Right ventricle myocardium inferior (tissue), 1 donor: Measurements from ENCODE around the gene PPM1G. TPM values are rescaled to one million over a fixed set of nuclear protein-coding genes. Genes with fewer than 3 reads are reported as not detected.
"Not testable (repeated sequence)": the region's sequence is repeated elsewhere in the genome, so short reads cannot be mapped to it uniquely, and the experiment has no call there.

ENCODE experiments used
- ATAC-seq: fragments of 200-7000 bp; cut with Tn5 transposase; one replicate; pipeline ENCODE4 v1.9.1; 2020; ENCODE audit warnings: mild to moderate bottlenecking, moderate library complexity
- DNase-seq: peaks from one replicate; pipeline ENCODE4 v3.0.0; 2021; ENCODE audit errors: missing footprints
- intact Hi-C: fragments of 100-400 bp; cut with DNase I; formaldehyde crosslinking; loops from one replicate; pipeline ENCODE4 v1.11.0; 2022
- long read RNA-seq: library from polyadenylated mRNA; unstranded; transcript quantifications from one replicate; pipeline ENCODE4 v2.0.0, GENCODE V29; 2021
- total RNA-seq: library from RNA; stranded (reverse); fragmentation: NEBNext Ultra II Directional; extraction: Animal tissue kit (Norgen Biotek cat#: 25700); gene quantifications from one replicate; pipeline ENCODE4 v1.2.1, GENCODE V29; 2021
- donor health status: DM: no; HTN: yes; CAD: no; lungs with severe emphysema.

PPM1G gene, protein sequence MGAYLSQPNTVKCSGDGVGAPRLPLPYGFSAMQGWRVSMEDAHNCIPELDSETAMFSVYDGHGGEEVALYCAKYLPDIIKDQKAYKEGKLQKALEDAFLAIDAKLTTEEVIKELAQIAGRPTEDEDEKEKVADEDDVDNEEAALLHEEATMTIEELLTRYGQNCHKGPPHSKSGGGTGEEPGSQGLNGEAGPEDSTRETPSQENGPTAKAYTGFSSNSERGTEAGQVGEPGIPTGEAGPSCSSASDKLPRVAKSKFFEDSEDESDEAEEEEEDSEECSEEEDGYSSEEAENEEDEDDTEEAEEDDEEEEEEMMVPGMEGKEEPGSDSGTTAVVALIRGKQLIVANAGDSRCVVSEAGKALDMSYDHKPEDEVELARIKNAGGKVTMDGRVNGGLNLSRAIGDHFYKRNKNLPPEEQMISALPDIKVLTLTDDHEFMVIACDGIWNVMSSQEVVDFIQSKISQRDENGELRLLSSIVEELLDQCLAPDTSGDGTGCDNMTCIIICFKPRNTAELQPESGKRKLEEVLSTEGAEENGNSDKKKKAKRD
- total RNA-seq = 35.6 TPM
- long read RNA-seq, transcript PPM1G-201 (10 exons, 2,311 nt) = major isoform, 83 of 90 reads
- long read RNA-seq, partial matches to known transcripts = 3 of 90 reads
- long read RNA-seq, other reads (novel, unspliced or antisense) = 4 of 90 reads

DNA sequence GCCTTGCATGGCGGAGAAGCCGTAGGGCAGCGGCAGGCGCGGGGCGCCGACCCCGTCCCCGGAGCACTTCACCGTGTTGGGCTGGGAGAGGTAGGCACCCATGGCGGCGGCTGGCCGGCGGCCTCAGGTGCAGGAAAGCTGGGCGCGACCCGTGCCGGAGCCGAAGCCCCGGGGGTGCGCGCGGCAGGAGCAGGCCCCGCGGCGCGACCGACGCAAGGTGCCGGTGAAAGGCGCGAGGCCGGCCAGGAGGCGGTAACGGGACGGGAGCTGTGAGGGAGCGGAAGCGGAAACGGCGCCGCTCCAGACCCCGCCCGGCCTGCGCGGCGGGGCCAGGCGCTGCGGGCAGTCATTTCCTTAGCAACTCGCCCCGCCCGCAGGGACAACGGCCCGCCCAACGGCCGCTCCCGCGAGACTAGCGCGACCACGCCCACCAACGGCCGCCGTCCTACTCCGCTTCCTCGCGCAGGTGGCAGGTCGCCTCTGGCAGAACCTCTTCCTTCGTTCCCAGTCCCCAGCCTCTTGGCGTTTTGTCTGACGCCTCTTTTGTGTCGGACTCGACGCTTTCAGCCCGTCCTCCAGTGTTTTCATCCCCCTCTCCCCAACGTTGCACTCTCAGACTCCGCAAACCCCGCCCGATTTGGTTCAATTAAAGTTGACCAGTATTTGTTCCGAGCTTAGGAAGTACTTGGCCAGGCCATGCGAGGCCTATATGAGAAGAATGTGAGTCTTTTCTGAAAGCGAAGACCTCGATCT lies at the start of gene PPM1G:
Gene PPM1G, minus strand, starts transcription at position 271 of the 753 bp plus-strand sequence. Its CDS starts 169 bp downstream, at position 102.
- ATAC-seq = peak; percentile 100
- peak; percentile 97 for DNase-seq
- intact Hi-C loops = loop anchor here (2.0 to 5.0 kb wide), 5 partner anchors 19 to 78 kb away; partner anchors contain the start of genes EIF2B4, IFT172, NRBP1 and SNX17

DNA sequence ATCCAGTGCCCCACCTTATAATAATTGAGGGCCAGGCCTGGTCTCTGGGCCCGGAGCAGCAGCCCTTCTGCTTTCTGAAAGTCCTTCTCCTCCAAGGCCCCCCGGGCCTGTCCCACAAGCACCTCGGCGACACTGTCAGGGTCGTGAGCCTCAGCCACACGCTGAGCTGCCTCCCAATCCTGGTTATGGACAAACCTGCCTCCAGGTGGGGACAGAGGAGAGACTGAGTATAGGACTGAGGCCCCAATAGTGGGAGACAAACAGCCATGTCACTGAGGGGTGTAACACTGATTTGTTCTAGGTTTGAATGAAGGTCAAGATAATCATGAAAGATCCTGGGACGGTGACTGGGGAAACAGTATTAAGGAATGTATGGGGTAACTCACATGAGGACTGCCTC lies 44.6 kb upstream of the PPM1G start:
- DNase-seq (no peak), ATAC-seq (peak; percentile 13)
- intact Hi-C loops = no loop called here

DNA sequence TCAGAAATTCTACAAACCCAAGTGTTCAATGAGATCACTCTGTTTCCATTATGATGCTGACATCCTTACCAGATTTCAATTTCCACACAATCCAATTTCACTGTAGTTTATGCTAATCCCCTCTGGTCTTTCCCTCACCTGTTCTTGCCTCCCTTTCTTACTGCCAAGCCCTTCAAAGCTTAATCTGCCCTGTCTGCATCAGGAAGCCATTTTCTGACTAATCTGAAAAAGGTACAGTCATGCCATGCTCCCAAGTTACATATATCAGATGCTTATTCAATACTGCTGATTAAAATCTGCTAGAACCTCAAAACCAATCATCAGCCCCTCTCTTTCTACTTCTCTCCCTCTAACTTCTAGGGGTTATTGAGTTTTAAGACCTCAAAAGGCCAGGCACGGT lies 41.7 kb upstream of the PPM1G start:
- no peak for ATAC-seq
- intact Hi-C loops = no loop called here

DNA sequence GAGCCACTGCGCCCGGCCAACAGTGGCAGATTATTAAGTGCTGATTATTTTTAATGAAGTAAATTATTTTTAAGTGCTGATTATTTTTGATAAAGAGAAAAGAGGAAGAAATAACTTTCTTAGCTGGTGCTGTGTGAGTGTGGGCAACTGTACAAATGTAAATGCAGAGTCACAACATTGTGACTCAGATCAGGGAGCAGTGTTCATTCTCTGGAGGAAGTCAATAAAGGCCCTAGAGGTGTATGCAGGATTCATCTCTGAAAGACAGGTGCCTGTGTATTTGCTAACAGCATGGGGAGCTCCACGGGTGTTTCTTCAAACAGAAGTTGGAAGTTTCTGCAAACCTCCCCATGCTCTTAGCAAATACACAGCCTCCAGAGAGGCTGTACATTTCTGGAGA lies 39.0 kb upstream of the PPM1G start:
- intact Hi-C loops = no loop called here
- no peak for ATAC-seq
- DNase-seq = no peak

More for the DNA sequence above, 41.7 kb upstream of the PPM1G start:
- DNase-seq = no peak

DNA sequence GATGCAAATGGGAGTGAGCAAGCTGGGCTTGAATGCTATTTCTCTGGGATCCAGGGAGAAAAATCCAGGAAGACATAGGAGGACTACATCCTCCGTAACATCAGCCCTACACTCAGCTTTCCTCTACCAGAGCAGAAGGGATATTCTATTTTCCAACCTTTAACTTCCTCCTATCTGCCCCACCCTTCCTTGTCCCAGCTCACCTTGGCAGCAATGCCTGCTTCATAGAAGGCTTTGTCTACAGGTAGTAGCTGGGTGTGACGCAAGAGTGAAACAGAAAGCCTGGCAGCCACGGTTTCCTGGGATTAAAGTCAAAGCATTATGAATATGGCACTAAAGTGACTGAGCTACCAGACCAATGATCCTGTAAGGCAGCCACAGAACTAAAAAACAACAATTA lies 36.7 kb upstream of the PPM1G start:
- ATAC-seq (no peak), DNase-seq (no peak)
- intact Hi-C loops = no loop called here

DNA sequence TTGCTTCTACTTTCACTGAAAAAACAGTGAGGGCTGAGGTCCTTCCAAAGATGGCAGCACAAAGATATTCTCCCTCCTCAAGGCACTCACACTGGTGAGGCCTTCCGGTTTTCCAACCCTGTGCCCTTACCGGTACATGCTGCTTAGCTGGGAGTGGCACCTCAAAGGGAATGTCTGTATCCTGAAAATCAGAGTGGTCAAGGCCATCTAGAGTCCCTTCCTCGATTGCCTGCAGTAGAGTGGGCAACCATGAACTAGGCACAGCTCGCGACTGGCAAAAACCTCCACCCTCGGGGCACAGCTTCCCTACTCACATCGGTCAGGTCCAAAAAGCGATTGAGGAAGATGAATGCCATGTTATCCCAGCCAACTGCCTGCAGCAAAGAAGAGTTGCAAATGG lies 36.2 kb upstream of the PPM1G start:
- intact Hi-C loops = no loop called here
- DNase-seq (no peak), ATAC-seq (no peak)

DNA sequence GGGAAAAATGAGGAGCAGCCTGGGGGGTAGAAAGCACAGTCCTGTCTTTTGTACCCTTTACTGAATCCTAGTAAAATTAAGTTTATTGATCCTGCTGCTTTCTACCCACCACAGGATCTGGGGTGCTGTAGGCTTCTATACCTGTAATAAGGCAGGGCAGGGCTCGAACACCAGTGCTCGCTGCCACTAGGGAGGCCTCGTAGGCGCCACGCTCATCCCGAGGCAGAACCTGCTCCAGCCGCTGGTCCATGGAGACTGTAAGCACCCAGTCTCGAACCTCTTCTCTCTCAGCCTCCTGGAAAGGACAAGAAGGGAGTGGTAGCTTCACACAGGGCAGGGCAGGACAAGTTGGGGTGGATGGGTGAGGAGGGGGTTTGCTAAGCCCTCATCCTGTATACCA lies 35.8 kb upstream of the PPM1G start:
- DNase-seq (no peak), ATAC-seq (no peak)
- intact Hi-C loops = no loop called here

DNA sequence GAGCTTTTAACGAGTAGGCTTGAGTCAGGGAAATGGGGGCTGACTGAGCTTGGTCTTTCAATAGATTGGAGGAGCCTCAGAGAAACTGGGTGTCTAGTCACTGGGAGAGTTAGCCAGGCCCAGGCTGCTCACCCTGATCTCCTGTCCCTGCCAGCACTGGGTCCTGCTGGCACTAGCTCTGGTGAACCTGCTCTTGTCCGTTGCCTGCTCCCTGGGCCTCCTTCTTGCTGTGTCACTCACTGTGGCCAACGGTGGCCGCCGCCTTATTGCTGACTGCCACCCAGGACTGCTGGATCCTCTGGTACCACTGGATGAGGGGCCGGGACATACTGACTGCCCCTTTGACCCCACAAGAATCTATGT lies 33.5 kb upstream of the PPM1G start:
- DNase-seq = no peak

DNA sequence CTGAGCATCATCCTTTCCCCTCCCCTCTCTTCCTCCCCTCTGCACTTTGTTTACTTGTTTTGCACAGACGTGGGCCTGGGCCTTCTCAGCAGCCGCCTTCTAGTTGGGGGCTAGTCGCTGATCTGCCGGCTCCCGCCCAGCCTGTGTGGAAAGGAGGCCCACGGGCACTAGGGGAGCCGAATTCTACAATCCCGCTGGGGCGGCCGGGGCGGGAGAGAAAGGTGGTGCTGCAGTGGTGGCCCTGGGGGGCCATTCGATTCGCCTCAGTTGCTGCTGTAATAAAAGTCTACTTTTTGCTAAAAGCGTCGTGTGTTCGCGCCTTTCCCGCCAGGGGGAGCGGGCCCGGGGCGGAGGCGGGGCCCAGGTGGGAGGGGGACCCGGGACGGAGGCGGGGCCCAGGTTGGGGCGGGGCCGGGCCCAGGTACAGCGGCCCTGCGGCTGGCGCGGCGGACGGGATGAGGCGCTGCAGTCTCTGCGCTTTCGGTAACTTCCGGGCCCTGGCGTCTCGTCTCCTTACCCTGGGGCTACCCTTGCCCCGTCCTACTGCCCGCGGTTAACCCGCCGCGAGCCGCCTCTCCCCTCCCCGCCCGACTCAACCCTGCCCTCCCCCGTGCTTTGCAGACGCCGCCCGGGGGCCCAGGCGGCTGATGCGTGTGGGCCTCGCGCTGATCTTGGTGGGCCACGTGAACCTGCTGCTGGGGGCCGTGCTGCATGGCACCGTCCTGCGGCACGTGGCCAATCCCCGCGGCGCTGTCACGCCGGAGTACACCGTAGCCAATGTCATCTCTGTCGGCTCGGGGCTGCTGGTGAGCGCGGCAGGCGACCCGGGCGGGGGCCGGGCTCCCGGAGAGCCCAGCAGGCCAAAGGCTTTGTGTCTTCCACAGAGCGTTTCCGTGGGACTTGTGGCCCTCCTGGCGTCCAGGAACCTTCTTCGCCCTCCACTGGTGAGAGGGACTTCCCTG lies 32.8 kb upstream of the PPM1G start, which contains the start of gene KRTCAP3:
Gene KRTCAP3, plus strand, starts transcription at position 424 of the 962 bp plus-strand sequence. Its CDS starts 32 bp downstream, at position 456.
- intact Hi-C loops = no loop called here
- ATAC-seq (peak; percentile 53), DNase-seq (no peak)

More for the DNA sequence above, 33.5 kb upstream of the PPM1G start:
- intact Hi-C loops = no loop called here
- peak; percentile 21 for ATAC-seq

DNA sequence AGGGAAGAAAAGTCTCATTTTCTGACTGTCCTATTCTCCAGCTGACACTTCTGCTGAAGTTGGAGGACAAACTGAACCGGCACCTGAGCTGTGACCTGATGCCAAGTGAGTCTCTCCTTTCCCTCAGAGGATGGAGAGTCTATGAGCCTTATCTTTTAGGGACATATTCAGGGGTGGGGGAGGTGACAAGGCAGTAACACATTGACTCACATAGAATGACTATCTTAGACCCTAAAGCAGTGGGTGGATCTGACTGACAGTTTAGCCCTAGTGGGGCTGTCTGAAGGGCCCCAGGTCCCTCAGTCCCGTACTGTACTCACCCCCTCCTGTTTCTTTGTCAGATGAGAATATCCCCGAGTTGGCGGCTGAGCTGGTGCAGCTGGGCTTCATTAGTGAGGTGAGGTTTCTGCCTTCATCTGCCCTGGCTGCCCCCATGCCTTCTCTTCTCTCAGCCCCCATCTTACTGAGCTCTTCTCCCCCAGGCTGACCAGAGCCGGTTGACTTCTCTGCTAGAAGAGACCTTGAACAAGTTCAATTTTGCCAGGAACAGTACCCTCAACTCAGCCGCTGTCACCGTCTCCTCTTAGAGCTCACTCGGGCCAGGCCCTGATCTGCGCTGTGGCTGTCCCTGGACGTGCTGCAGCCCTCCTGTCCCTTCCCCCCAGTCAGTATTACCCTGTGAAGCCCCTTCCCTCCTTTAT lies 32.0 kb upstream of the PPM1G start:
- ATAC-seq (peak; percentile 26), DNase-seq (no peak)
- intact Hi-C loops = no loop called here

DNA sequence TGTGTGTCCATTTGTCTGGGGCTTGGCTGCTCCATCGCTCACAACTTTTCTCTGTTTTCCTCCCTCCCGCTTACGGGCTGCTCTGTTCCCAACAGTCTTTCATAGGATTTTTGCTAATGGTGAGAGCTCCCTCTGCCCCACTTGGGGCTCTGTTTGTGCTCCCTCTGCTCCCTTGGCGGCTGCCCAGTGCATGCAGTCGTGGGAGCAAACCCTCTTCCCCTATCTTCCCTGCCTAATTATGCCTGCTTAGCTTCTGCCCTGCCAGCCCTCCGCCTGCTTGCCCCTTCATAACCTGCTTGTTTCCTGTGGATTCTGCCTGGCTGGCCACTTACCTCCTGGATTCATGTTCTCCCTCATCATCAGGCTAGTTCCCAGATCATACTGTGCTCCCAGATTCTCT lies 26.2 kb upstream of the PPM1G start:
- intact Hi-C loops = no loop called here
- no peak for DNase-seq
- ATAC-seq = no peak

DNA sequence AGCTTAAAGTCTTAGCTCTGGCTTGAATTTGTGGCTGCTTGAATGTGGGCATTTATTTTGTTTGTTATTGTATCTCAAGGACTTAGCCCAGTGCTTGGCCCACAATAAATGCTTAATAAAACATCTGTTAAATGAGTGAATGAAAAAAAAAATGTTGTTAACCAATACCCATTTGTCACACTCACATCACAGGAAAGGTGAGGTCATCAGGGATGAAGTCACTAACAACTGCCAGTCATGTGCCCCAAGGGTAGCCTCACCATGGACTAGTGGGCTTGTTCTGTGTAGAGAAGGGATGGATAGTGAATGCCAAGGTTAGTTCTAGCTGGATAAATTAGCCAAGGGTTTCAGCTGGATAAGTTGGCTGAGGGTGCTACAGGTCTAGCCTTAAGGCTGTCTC lies 22.0 kb upstream of the PPM1G start:
- DNase-seq = no peak
- ATAC-seq = no peak
- intact Hi-C loops = no loop called here

DNA sequence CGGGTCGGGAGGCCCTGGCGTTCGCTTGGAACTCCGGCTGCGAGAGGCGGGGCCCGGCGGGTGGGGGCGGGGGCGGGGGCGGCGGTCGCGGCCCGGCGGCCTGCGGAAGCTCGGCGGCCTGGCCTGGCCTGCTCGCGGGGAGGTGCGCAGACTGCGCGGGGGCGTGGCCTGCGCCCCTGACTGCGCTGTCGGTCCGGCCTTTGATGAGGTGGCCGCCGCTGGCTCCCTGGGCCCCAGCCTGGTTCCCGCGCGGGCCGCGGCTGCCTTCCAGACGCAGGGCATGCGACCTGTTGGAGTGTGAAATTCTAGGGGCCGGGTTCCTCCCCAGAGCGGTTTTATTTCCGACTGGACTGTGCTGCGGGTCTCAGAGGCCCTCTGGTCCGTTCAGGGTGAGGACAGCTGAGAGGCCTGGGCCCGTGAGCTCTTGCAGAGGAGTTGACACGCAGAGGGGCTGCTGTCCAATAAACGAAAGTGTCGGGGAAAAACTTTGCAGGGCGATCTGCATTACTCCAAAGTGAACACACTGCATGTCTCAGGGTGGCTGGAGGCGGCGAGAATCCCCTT lies 19.7 kb upstream of the PPM1G start:
- intact Hi-C loops = loop anchor here (2.0 to 5.0 kb wide), 3 partner anchors 20 to 58 kb away; partner anchors contain the start of genes EIF2B4, IFT172, PPM1G and SNX17
- ATAC-seq = peak; percentile 91

DNA sequence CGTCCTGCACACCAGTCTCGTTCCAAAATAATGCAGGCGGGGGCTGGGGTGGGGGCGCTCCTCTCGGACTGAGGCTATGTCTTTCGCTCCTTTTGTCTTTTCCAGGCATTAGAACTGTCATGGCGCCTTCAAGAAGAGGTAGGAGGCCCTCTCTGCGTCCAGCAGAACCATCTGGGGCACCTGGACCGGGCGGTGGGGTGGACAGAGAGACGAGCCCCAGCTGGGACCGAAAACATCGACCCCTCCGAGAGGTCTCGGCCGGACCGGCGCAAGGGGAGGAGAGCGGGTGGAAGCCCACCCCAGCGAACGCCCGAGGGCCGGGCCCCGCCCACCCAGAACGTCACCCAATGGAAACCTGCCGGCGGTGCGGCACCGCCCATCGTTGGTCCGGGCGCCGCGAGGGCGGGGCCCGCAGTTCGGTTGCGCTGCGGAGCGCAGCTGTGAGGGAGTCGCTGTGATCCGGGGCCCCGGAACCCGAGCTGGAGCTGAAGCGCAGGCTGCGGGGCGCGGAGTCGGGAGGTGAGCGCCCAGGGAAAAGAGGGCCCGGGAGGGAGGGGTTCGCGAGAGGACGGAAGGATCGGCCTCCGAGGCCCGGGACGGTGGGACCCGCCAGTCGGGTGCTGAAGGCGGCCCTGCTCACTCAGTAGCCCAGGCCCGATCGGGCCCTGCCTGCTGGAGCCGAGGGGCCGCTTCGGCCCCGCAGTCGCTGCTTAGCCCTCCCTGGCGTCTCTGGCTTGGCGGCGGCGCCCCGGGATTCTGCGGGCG lies 19.0 kb upstream of the PPM1G start, which contains the start of gene NRBP1:
Gene NRBP1, plus strand, starts transcription at position 419 of the 765 bp plus-strand sequence. CDS start 4,643 bp downstream, outside the sequence.
- intact Hi-C loops = loop anchor here (2.0 to 5.0 kb wide), 3 partner anchors 20 to 59 kb away; partner anchors contain the start of genes EIF2B4, IFT172, PPM1G and SNX17
- DNase-seq (peak; percentile 96), ATAC-seq (peak; percentile 98)

More for the DNA sequence above, 19.7 kb upstream of the PPM1G start:
- peak; percentile 94 for DNase-seq

DNA sequence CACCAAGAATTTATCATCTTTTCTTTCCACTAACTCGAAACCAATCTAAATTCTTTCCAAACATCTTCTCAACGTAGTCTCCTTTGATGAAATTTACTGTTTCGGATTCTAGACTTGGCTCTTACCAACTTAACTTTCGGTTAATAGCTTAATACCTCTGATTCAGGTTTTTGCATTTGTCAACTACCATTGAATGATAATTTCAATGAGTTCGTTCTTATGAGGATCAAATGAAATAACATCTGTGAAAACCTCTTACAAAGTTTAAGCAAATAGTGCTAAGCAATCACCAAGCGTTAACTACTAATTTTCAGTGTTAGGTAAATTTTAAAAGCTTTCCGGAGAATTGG lies 18.4 kb upstream of the PPM1G start:
- intact Hi-C loops = loop anchor here (2.0 to 5.0 kb wide), 3 partner anchors 19 to 59 kb away; partner anchors contain the start of genes EIF2B4, IFT172, PPM1G and SNX17
- ATAC-seq = no peak
- no peak for DNase-seq

DNA sequence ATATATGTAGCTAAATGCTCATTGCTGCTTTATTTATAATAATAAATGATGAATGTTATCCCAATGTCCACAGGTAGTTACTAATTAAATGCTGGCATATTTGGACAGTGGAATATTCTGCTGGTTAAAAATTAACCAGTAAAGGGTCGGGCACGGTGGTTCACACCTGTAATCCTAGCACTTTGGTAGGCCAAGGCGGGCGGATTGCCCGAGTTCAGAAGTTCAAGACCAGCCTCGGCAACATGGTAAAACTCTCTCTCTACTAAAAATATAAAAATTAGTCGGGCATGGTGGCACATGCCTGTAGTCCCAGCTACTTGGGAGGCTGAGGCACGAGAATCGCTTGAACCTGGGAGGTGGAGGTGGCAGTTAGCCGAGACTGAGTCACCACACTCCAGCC lies 15.6 kb upstream of the PPM1G start:
- intact Hi-C loops = loop anchor here (5.0 kb wide), 2 partner anchors 53 to 62 kb away; partner anchors contain the start of genes EIF2B4, IFT172 and SNX17
- not testable (repeated sequence) for DNase-seq, ATAC-seq
